ENCODE measurements around the gene ARFGEF3.

DNA sequence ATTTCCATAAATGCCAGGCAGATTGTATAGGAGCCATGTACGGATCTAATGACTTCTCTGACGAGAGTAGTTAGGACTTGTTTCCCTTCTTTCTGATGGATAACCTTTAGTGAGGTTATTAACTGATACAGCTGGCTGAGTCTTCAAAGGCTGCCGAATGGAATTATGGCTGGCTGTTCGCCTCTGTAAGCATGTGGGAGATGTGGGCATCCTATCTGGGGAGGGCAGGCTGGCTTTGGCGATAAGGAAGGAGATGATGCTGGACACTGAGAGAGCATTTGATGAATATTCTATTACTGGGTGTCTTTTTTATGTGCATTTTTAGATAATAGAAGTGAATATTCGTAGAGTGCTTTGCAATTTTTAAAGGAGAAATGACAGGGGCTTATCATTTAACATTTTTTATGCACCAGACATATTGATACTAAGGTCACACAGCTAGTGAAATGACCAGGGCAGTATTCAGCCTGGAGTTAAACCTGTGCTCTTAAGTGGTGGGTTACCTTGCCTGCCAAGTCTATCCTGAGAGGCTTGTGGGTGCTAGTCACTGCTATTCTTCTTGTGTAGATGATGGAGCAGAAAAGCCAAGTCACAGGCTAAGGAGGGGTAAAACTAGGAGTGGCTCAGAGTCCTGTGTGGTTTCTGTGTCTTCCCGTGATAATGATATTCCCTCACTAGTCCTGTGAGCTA lies 53.5 kb downstream of the ARFGEF3 start:
- TF ChIP-seq, protein P1, sequence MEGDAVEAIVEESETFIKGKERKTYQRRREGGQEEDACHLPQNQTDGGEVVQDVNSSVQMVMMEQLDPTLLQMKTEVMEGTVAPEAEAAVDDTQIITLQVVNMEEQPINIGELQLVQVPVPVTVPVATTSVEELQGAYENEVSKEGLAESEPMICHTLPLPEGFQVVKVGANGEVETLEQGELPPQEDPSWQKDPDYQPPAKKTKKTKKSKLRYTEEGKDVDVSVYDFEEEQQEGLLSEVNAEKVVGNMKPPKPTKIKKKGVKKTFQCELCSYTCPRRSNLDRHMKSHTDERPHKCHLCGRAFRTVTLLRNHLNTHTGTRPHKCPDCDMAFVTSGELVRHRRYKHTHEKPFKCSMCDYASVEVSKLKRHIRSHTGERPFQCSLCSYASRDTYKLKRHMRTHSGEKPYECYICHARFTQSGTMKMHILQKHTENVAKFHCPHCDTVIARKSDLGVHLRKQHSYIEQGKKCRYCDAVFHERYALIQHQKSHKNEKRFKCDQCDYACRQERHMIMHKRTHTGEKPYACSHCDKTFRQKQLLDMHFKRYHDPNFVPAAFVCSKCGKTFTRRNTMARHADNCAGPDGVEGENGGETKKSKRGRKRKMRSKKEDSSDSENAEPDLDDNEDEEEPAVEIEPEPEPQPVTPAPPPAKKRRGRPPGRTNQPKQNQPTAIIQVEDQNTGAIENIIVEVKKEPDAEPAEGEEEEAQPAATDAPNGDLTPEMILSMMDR (IDR thresholded peaks at IDR 0.05) = no peak
- TF ChIP-seq POLR2A (IDR thresholded peaks at IDR 0.05) = no peak
